H1 (cell line): ENCODE measurements around the gene USP7.
"Not testable (repeated sequence)": the region's sequence is repeated elsewhere in the genome, so short reads cannot be mapped to it uniquely, and the experiment has no call there.

Experiments
- GABPA ChIP-seq: IDR thresholded peaks from 2 replicates; pipeline ENCODE4 v1.6.1; 2011; ENCODE audit warnings: mild to moderate bottlenecking, low read length, moderate library complexity, borderline replicate concordance; ENCODE audit not compliant: insufficient read depth
- SP2 ChIP-seq: IDR thresholded peaks from 2 replicates; pipeline ENCODE4 v1.6.1; 2012; ENCODE audit warnings: mild to moderate bottlenecking, low read length, inconsistent platforms

- TF ChIP-seq SP2, GABPA: not testable (repeated sequence)
Observed at GRCh38 chr16:8981901-8982300, 18.2 kb upstream of the USP7 start.
